Transverse colon (tissue), 4 donors: ENCODE results near the gene CACFD1. TPM values are rescaled to one million over a fixed set of nuclear protein-coding genes. Genes with fewer than 3 reads are reported as not detected.

Experiments
- DNase-seq: peaks from one replicate; pipeline ENCODE4 v3.0.0-alpha.2; 2019
- H3K27ac ChIP-seq, 4 donors: fragments of 200-600 bp; sonication (generic); 2 replicates each; pipeline ENCODE4 v1.5.1; 2016 to 2018; ENCODE audit warnings: inconsistent platforms in 4 of 4
- H3K27me3 ChIP-seq: fragments of 200-600 bp; sonication (generic); 2 replicates; pipeline ENCODE4 v1.5.1; 2017; ENCODE audit warnings: inconsistent platforms
- H3K36me3 ChIP-seq, 4 donors: fragments of 200-600 bp; sonication (generic); 2 replicates each; pipeline ENCODE4 v1.5.1; 2017 to 2019; ENCODE audit warnings: inconsistent platforms in 4 of 4
- H3K4me1 ChIP-seq, 4 donors: fragments of 200-600 bp; sonication (generic); 2 replicates each; pipeline ENCODE4 v1.5.1; 2017 to 2020; ENCODE audit warnings: inconsistent platforms in 4 of 4
- H3K4me3 ChIP-seq, 4 donors: fragments of 200-600 bp; sonication (generic); 1 replicate in 1 of 4; 2 replicates in 3 of 4; pipeline versions ENCODE4 v1.5.1 to v1.6.1; 2017 to 2019; ENCODE audit warnings: inconsistent platforms in 4 of 4
- H3K9me3 ChIP-seq, 2 donors: fragments of 200-600 bp; sonication (generic); 2 replicates each; pipeline ENCODE4 v1.5.1; 2017 to 2019; ENCODE audit warnings: inconsistent platforms in 2 of 2
- CTCF ChIP-seq, 5 experiments: fragments of 200-600 bp in 3 of 5; fragments of 450-650 bp in 2 of 5; sonication (generic) in 3 of 5; IDR thresholded peaks; 1 replicate in 2 of 5; 2 replicates in 3 of 5; pipeline ENCODE4 v1.5.1; 2016 to 2017; ENCODE audit warnings: antibody characterized with exemption in 5 of 5, inconsistent platforms in 3 of 5, mild to moderate bottlenecking in 2 of 5, moderate library complexity in 1 of 5
- EP300 ChIP-seq: sonication (generic); formaldehyde crosslinking; IDR thresholded peaks from one replicate; pipeline ENCODE4 v1.6.1; 2017; ENCODE audit warnings: antibody characterized with exemption, low read depth
- POLR2A ChIP-seq: fragments of 450-650 bp; IDR thresholded peaks from one replicate; pipeline ENCODE4 v1.6.1; 2016; ENCODE audit warnings: antibody characterized with exemption, mild to moderate bottlenecking, moderate library complexity
- POLR2AphosphoS5 ChIP-seq, 3 donors: sonication (generic); formaldehyde crosslinking; IDR thresholded peaks; one replicate each; pipeline ENCODE4 v1.6.1; 2016; ENCODE audit warnings: antibody characterized with exemption in 3 of 3
- WGBS, 2 donors: methylation state at CpG; one replicate each; pipeline ENCODE4 v1.1.5; 2018; ENCODE audit warnings: low coverage in 1 of 2; 5-methylcytosine and 5-hydroxymethylcytosine counted together
- in situ Hi-C, 4 donors: fragments of 200-750 bp; cut with MboI; loops; one replicate each; pipeline versions ENCODE4 v1.15.0 to v1.15.1; 2017; ENCODE audit warnings: low sequenced_read_pairs in 3 of 4, low pct_ligation_motif_present in 1 of 4, low pct_unique_long_range_greater_than_20kb in 1 of 4
- intact Hi-C: fragments of 100-400 bp; cut with DNase I; formaldehyde crosslinking; loops from one replicate; pipeline ENCODE4 v1.15.1; 2023; ENCODE audit warnings: low total_unique reads
- total RNA-seq, 4 donors: library from RNA; depleted of rRNA; stranded (reverse); fragments of >200 nt; gene quantifications; one replicate each; pipeline ENCODE4 v1.1.0, GENCODE V29; 2016

Gene CACFD1
- total RNA-seq, 4 donors from 2014 or later, result 44.6 to 153 (median 80.0) TPM

GRCh38 chr9:133433351-133433843, 26.4 kb upstream of the CACFD1 start:
- H3K9me3 ChIP-seq, result no peaks in the 10 kb centered on the region
- no peak for TF ChIP-seq POLR2AphosphoS5 (IDR thresholded peaks at IDR 0.05)
- no peak for TF ChIP-seq POLR2A
- TF ChIP-seq CTCF (IDR thresholded peaks at IDR 0.05), result no peak
- TF ChIP-seq EP300, result no peak
- DNase-seq, result no peak
- no peak overlapping the region for H3K27ac ChIP-seq
- H3K4me3 ChIP-seq, result no peak overlapping the region
- in situ Hi-C loops (no loop called here), intact Hi-C loops (no loop called here)
- 88% methylated on average over 11 of the region's 11 CpGs; no CpG with 5 or more reads in 1 of the 2 donors for WGBS, 2 donors
- H3K27me3 ChIP-seq, result peaks cover 12% of the 10 kb centered on the region
- H3K4me1 ChIP-seq, result peaks cover 0 to 13% (median 8%) of the 10 kb centered on the region in 4 donors
- no peaks in the 10 kb centered on the region for H3K36me3 ChIP-seq

GRCh38 chr9:133436681-133437080, 23.1 kb upstream of the CACFD1 start:
- no peak for DNase-seq
- H3K27ac ChIP-seq, result no peak overlapping the region
- TF ChIP-seq POLR2AphosphoS5 (IDR thresholded peaks at IDR 0.05), result no peak
- no peak for TF ChIP-seq EP300
- TF ChIP-seq CTCF (IDR thresholded peaks at IDR 0.05), result no peak
- intact Hi-C loops (no loop called here), in situ Hi-C loops (no loop called here)
- H3K9me3 ChIP-seq, result no peaks in the 10 kb centered on the region
- H3K4me1 ChIP-seq, result no peaks in the 10 kb centered on the region
- H3K27me3 ChIP-seq, result no peaks in the 10 kb centered on the region
- H3K4me3 ChIP-seq, result no peak overlapping the region
- H3K36me3 ChIP-seq, result no peaks in the 10 kb centered on the region
- WGBS, 2 donors, result 90% methylated on average over 16 of the region's 16 CpGs; no CpG with 5 or more reads in 1 of the 2 donors

GRCh38 chr9:133437753-133438531, 21.8 kb upstream of the CACFD1 start:
- Histone ChIP-seq H3K27ac (no peak overlapping the region), H3K36me3 (no peaks in the 10 kb centered on the region), H3K4me3 (no peak overlapping the region), H3K4me1 (no peaks in the 10 kb centered on the region), H3K9me3 (no peaks in the 10 kb centered on the region), H3K27me3 (no peaks in the 10 kb centered on the region)
- TF ChIP-seq POLR2A (no peak), CTCF (IDR thresholded peaks at IDR 0.05) (no peak), POLR2AphosphoS5 (IDR thresholded peaks at IDR 0.05) (no peak), EP300 (no peak)
- no peak for DNase-seq
- in situ Hi-C loops (no loop called here), intact Hi-C loops (no loop called here)
- 79 to 87% methylated on average over 3 to 19 of the region's 20 CpGs for WGBS, 2 donors

GRCh38 chr9:133439337-133439736, 20.4 kb upstream of the CACFD1 start:
- Histone ChIP-seq H3K27ac (no peak overlapping the region), H3K27me3 (no peaks in the 10 kb centered on the region), H3K36me3 (no peaks in the 10 kb centered on the region), H3K9me3 (no peaks in the 10 kb centered on the region), H3K4me1 (no peaks in the 10 kb centered on the region), H3K4me3 (no peak overlapping the region)
- intact Hi-C loops (no loop called here), in situ Hi-C loops (no loop called here)
- TF ChIP-seq EP300 (no peak), POLR2A (no peak), POLR2AphosphoS5 (IDR thresholded peaks at IDR 0.05) (no peak), CTCF (IDR thresholded peaks at IDR 0.05) (no peak)
- DNase-seq, result no peak
- WGBS, 2 donors, result 77% methylated on average over 4 of the region's 4 CpGs; no CpG with 5 or more reads in 1 of the 2 donors
